Colonic mucosa (tissue), 4 donors: ENCODE data around the gene GSTM3. TPM values are rescaled to one million over a fixed set of nuclear protein-coding genes. Genes with fewer than 3 reads are reported as not detected.
"Not testable (repeated sequence)": the region's sequence is repeated elsewhere in the genome, so short reads cannot be mapped to it uniquely, and the experiment has no call there.

Experiments
- DNase-seq: peaks from one replicate; pipeline ENCODE4 v3.0.0-alpha.2; 2020
- H3K27ac ChIP-seq: fragments of 200-600 bp; one replicate; pipeline ENCODE4 v1.8.0; 2021
- H3K27me3 ChIP-seq: fragments of 200-600 bp; one replicate; pipeline ENCODE4 v1.8.0; 2021
- H3K36me3 ChIP-seq: fragments of 200-600 bp; one replicate; pipeline ENCODE4 v1.8.0; 2021
- H3K4me1 ChIP-seq: fragments of 200-600 bp; one replicate; pipeline ENCODE4 v1.8.0; 2021; ENCODE audit warnings: mild to moderate bottlenecking
- H3K4me3 ChIP-seq: fragments of 200-600 bp; one replicate; pipeline ENCODE4 v1.8.0; 2021
- H3K9ac ChIP-seq, 2 donors: one replicate each; pipeline ENCODE4 v1.7.0; 2013; ENCODE audit warnings: control low read depth in 2 of 2, low read depth in 2 of 2, low read length in 2 of 2
- H3K9me3 ChIP-seq: fragments of 200-600 bp; one replicate; pipeline ENCODE4 v1.8.0; 2021
- CTCF ChIP-seq: fragments of 200-600 bp; IDR thresholded peaks from one replicate; pipeline ENCODE4 v1.8.0; 2022; ENCODE audit warnings: antibody characterized with exemption, mild to moderate bottlenecking
- intact Hi-C: fragments of 100-400 bp; cut with DNase I; formaldehyde crosslinking; loops from one replicate; pipeline ENCODE4 v1.14.1; 2022
- total RNA-seq, 2 donors: library from RNA; stranded (reverse); fragmentation: NEBNext Ultra II Directional in 1 of 2; extraction: Animal tissue kit (Norgen Biotek cat#: 25700) in 1 of 2; gene quantifications; one replicate each; pipeline ENCODE4 v1.2.1, GENCODE V29; 2021
- donor health status: healthy.
- donor health status: DM: no; HTN: no; CAD: no.
- donor health status: DM: no; HTN: no; CAD: no.

Gene GSTM3
- total RNA-seq, 2 donors from 2014 or later = 4.9 to 24.6 TPM

DNA sequence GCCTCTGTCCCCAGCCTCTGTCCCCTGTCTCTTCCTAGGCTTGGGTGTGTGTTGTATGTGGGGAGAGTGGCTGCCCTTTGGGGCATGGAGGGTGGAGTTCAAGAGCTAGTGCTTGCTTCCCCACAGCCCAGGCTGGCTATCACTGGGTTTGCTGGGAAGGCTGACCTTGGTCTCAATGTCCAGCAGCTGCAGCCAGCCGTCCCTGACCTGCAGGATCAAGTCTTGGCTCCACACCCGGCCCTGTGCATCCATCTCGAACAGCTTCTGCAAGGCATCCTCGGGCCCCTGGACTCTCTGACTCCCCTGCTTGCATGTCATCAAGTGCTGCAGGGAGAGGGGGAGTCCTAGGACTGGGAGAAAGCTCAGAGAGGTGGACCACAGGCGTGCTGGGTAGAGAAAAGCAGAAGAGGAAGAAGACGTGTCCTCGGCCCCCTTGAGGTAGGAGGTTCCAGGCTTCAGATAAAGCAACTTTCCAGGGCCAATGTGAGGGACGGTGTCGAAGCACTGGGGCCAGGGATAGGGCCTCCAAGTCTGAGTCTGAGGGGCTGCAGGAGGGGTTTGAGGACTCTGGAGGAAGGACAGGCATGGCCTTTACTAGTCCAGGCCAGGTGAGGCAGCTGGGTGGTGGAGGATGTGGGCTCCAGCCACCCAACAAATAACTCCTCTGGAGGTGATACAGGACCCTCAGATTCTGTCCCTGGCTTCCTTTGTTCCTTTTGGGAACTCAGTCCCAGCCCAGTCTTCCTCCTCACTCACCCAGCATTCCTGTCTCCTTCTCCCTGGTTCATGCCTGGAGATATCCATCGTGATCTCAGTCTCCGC, 18.9 kb upstream of the GSTM3 start:
- H3K9ac ChIP-seq = no peak overlapping the region
- no peaks in the 10 kb centered on the region for H3K36me3 ChIP-seq
- TF ChIP-seq CTCF = no peak
- H3K9me3 ChIP-seq = no peaks in the 10 kb centered on the region
- H3K27me3 ChIP-seq = no peaks in the 10 kb centered on the region
- no peak overlapping the region for H3K4me3 ChIP-seq
- peaks cover 3% of the 10 kb centered on the region for H3K4me1 ChIP-seq
- peak; percentile 16 for DNase-seq
- H3K27ac ChIP-seq = no peak overlapping the region
- intact Hi-C loops = no loop called here

DNA sequence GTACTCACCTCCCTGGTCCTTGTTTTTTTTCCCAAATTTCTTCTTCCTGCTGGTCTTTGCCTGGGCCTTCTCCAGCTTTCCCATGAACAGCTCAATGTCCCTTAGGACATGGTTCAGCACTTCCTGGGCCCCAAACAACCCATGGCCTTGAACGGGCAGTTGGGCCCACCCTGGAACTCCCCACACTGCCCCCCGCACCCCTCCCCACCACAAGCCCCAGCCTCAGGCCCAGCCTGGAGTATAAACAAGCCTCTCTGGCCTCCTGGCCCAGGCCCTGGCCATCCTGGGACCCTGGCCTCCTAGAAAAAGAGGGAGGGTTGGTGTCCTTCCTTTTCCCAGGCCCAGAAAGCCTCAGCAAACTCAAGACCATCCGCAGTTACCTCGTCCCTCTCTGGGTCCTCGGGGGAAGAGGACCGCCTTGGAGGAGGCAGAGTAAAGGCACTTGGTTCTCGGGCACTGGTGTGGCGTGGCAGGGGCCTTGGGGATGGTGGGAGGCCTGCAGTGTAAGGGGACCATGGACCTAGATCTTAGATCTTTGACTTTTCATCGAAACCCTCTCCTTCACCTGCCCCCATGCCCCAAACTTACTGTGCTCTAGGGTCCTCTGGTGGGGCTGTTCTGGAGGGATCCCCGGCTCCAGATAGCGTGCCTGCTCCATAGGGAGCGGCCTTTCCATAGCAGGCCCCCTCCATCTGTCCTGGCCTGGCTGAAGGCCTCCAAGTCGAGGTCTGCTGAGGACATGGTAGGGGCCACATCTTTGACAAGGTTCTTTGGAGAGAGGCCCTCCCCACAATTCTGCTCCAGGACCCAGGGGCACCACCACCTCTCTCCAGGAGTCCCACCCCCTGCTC, 17.3 kb upstream of the GSTM3 start:
- no peaks in the 10 kb centered on the region for H3K36me3 ChIP-seq
- peak; percentile 13 for DNase-seq
- no peak overlapping the region for H3K9ac ChIP-seq
- no peak overlapping the region for H3K27ac ChIP-seq
- no peak for TF ChIP-seq CTCF
- H3K4me3 ChIP-seq = no peak overlapping the region
- H3K9me3 ChIP-seq = no peaks in the 10 kb centered on the region
- H3K4me1 ChIP-seq = no peaks in the 10 kb centered on the region
- intact Hi-C loops = no loop called here
- no peaks in the 10 kb centered on the region for H3K27me3 ChIP-seq

GRCh38 chr1:109756848-109757521, 16.1 kb upstream of the GSTM3 start:
- H3K4me1 ChIP-seq = no peaks in the 10 kb centered on the region
- H3K9ac ChIP-seq = no peak overlapping the region
- no peaks in the 10 kb centered on the region for H3K9me3 ChIP-seq
- H3K27ac ChIP-seq = no peak overlapping the region
- H3K36me3 ChIP-seq = no peaks in the 10 kb centered on the region
- no peak for TF ChIP-seq CTCF
- intact Hi-C loops = no loop called here
- peak; percentile 14 for DNase-seq
- no peak overlapping the region for H3K4me3 ChIP-seq
- H3K27me3 ChIP-seq = no peaks in the 10 kb centered on the region

GRCh38 chr1:109756325-109756724, 15.5 kb upstream of the GSTM3 start:
- H3K4me3 ChIP-seq, H3K9ac ChIP-seq, intact Hi-C loops, H3K27me3 ChIP-seq, H3K36me3 ChIP-seq, H3K9me3 ChIP-seq, H3K27ac ChIP-seq, H3K4me1 ChIP-seq: not testable (repeated sequence)
- DNase-seq = peak; percentile 8

- Histone ChIP-seq H3K4me3 (no peak overlapping the region), H3K36me3 (peaks cover 9% of the 10 kb centered on the region), H3K27me3 (no peaks in the 10 kb centered on the region)
Observed at GRCh38 chr1:109754738-109755137, 13.9 kb upstream of the GSTM3 start.

More at GRCh38 chr1:109754738-109755137, 13.9 kb upstream of the GSTM3 start:
- DNase-seq = peak; percentile 4
- TF ChIP-seq CTCF = no peak
- Histone ChIP-seq H3K27ac (no peak overlapping the region), H3K9ac (no peak overlapping the region), H3K9me3 (no peaks in the 10 kb centered on the region), H3K4me1 (no peaks in the 10 kb centered on the region)
- intact Hi-C loops = no loop called here
